OCI-M1 (cell line): ENCODE results near the gene PARD3.
"Not testable (repeated sequence)": the region's sequence is repeated elsewhere in the genome, so short reads cannot be mapped to it uniquely, and the experiment has no call there.

Source experiments
- DNase-seq: peaks from one replicate; lab custom pipeline; 2025; lab: John Stamatoyannopoulos, UW

PARD3 gene

DNA sequence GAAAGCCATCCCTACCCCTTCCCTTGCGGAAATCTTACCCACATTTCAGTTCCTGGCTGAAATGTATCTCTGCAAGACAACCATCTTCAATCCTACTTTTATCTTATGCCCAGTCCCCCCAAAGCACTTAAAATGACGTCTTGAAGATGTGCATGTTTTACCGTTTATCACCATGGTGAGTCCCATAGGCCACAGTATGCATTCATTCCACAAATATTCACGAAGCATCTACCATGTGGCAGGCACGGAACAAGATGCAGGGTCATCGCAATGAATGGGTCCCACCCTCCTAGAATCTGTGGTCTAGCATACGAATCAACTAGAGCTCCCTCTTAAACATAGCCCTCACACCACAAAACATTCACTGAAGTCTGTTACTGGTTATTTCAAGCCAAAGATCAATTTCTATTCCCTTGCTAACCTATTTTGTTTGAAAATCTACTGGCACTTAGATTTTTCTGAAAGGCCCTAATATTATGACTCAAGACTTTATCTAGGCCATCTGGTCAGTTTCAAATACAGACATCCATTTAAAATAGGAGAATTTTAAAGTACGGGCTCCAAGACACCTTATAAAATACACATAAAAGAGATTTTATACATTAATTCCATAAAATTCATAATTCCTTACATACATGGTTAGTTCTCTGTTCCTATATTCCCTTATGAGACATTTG lies 99.4 kb downstream of the PARD3 start:
- no peak for DNase-seq

GRCh38 chr10:34713875-34714274 lies 101.2 kb downstream of the PARD3 start:
- no peak for DNase-seq

- DNase-seq: no peak
These were observed 103.6 kb downstream of the PARD3 start for GRCh38 chr10:34711500-34711899.

GRCh38 chr10:34710391-34710751 lies 104.7 kb downstream of the PARD3 start:
- no peak for DNase-seq

DNA sequence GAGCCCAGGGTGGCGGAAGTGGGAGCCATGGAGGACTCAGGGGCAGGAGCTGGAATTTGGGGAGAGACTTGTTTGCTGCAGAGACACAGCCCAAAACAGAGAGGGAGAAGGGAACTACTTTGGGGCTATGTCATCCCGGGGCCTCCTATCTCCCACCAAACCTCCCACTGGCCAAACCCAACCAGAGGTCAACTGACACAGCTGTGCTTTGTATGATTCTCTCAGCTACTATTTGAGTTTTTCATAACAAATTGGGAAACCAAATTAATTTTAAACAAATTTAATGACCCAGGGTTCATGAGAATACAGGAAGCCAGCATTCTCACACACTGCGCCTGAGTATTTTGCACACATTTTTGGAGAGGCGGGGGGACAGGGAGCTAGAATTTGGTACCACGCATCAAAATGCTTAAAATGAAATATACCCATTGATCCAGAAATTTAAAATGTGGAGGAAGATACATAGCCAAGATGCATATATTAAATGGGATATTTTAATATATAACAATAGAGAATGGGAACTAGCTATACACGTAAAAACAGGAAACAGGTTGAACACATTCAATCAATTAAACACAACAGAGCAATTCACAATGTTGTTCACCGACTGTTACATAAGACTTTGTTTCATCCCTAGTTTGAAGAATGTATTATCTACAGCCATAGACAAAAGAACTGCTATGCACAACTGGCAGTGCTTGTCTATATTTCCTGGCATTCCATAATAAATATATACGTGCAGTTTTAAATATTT lies 105.3 kb downstream of the PARD3 start:
- DNase-seq: no peak

- DNase-seq: no peak
These were observed 107.4 kb downstream of the PARD3 start for GRCh38 chr10:34707656-34708055.

- not testable (repeated sequence) for DNase-seq
These were observed 108.1 kb downstream of the PARD3 start for GRCh38 chr10:34706992-34707391.

GRCh38 chr10:34706147-34706546 lies 108.9 kb downstream of the PARD3 start:
- DNase-seq: no peak

GRCh38 chr10:34705563-34705962 lies 109.5 kb downstream of the PARD3 start:
- DNase-seq: no peak

GRCh38 chr10:34704526-34705184 lies 110.4 kb downstream of the PARD3 start:
- DNase-seq: no peak

DNA sequence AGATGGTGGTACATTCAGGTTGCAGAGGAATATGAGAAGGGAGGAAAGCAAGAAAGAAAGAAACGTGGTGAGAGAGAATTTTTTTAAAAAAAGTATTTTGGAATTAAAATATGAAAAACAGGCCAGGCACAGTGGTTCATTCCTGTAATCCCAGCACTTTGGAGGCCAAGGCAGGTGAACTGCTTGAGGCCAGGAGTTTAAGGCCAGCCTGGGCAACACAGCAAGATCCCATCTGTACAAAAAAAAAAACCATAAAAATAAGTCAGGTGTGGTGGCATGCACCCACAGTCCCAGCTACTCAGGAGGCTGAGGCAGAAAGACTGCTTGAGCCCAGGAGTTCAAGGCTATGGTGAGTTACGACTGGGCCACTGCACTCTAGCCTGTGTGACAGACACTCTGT lies 112.1 kb downstream of the PARD3 start:
- no peak for DNase-seq

GRCh38 chr10:34702093-34702937 lies 112.8 kb downstream of the PARD3 start:
- no peak for DNase-seq

DNA sequence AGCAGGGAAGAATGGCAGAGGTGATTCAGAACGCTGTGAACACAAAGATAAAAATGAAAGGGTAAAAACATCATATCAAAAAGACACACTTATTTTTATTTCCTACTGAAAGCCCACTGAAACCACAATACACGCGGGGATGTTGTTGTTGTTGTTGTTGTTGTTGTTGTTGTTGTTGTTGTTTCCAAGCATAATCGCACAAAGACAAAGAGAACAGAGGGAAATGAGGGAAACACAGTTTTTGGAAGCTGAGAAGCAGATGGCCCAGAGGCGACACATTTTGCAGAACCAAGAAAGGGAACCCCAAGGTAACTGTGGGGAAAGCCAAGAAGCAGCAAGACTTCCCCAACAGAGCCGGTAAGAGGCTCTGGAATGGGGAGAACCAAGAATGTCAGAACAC lies 113.9 kb downstream of the PARD3 start:
- DNase-seq: no peak

DNA sequence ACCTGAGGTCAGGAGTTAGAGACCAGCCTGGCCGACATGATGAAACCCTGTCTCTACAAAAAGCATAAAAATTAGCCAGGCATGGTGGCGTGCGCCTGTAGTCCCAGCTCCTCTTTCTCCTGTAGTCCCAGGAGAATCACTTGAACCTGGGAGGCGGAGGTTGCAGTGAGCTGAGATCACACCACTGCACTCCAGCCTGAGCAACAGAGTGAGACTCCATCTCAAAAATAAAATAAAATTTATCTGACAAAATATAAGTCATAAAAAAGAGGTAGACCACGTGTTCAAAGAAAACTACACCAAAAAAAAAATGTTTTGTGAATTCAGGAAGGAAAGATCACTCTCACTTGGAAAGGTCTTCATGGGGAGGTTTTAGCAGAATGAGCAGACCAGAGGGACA lies 114.3 kb downstream of the PARD3 start:
- not testable (repeated sequence) for DNase-seq

DNA sequence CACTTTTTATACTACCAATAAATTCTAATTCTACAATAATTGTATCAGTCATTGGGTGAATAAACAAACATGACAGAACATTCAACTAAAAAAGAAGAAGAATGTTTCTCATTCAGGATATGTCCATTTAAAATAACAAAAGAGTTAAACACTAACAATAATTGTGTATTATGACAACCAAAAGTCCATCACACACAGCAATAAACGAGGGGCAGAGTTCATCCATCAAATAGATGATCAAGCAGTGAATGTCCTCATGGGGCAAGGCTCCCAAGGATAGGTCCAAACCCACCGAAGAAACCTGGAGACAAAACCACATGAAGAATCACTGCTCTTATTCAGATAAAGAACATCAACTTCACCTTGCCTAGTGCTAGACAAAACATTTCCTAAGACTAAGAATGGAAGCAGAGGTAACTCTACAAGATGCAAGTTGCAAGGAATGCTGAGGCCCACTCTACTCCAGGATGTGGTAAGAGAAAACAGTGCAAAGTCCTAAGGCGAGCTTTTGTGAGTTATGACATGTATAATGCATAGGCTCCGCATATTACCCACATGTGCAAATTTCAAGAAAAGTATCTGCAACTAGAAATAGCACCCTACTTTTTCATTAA lies 115.1 kb downstream of the PARD3 start:
- DNase-seq: no peak

- no peak for DNase-seq
These were observed 116.1 kb downstream of the PARD3 start for GRCh38 chr10:34698979-34699378.

GRCh38 chr10:34698248-34698831 lies 116.8 kb downstream of the PARD3 start:
- DNase-seq: no peak

DNA sequence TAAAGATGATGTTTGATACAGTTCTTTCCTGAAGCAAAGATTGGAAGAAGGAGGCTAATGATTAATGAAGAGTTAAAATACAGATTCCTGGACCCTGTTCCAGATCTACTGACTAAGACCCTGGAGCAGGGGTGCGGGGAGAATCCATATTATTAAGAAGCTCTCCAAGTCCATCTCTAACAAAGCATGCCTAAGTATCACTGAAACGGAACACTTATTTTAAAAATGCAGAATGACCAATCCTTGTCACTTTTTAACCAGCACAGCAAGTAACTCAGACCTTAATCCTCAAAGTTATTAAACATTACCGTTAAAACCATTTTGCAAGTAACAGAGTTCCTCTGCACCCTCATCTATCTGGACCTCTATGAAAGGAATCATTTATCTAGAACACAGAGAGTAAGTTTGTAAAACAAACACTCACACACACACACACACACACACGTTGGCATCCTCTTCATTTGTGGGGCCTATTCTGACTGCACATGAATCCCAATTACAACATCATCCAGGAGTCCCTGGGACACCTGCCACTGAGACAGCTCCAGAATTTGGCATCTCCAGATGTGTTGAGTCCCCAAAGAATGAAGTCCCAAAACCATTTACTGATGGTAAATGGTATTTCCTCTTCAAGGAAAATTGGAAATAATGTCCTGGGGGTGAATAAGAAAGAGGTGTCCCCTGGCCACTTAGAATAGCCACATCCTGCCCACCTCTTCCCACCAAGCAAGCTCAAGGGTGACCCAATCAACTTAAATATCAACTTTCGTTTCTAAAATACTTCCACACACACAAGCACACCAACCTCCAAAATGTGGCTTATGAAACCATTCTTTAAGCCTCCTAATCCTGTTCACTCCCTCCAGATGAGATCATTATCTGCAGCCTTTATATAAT lies 117.5 kb downstream of the PARD3 start:
- no peak for DNase-seq

DNA sequence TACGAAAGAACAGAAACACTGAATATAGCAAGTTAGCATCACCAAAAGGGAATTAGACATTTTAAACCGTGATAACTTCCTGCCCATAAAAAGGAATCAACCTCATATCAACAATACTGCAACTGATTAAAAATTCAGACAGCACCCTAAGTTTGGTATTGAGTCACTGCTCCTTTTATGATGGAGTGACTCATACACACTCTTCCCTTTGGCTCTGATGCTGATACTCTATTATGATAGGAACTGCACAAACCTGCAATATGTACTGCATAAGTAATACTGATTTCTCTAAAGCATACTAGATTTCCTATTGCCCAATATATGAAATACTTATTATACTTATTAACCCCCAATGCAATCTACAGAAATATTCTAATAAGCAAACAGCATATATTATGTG lies 118.7 kb downstream of the PARD3 start:
- DNase-seq: no peak

DNA sequence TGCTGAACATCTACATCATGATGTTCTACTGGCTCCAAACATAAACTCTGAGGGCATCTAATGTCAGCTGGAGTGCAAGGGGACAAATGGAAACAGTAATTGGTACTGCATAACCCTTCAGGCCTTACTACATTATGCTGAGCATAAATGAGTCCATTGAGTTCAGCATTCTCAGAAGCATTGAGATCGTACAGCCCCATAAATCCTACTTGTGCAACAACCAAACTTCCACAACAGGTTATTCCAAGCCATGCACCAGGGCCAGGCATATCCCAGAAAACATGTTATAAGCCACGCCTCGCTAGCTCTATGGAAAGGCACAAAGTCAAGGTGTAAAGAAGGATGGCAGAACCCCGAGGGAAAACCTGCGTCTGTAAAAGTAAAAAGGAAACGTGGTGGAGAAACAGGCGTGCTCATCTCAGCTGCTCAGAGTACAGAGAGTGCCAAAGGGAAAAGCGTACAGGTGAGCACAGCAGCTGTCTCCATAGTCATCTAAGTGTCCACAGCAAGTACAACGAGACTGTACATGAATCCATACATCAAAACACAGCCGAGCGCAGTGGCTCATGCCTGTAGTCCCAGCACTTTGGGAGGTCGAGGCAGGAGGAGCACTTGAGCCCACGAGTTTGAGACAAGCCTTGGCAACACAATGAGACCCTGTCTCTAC lies 124.6 kb downstream of the PARD3 start:
- no peak for DNase-seq
